Prostate gland (tissue), 2 donors: ENCODE measurements around the gene IFIH1.

ENCODE experiments used
- CTCF ChIP-seq, 4 experiments: fragments of 200-600 bp in 2 of 4; fragments of 450-650 bp in 2 of 4; sonication (generic) in 2 of 4; IDR thresholded peaks; 1 replicate in 3 of 4; 2 replicates in 1 of 4; pipeline ENCODE4 v1.5.1; 2016 to 2019; ENCODE audit warnings: antibody characterized with exemption in 4 of 4, mild to moderate bottlenecking in 2 of 4, moderate library complexity in 2 of 4
- POLR2AphosphoS5 ChIP-seq: sonication (generic); formaldehyde crosslinking; IDR thresholded peaks from one replicate; pipeline ENCODE4 v1.6.1; 2017; ENCODE audit warnings: antibody characterized with exemption

- TF ChIP-seq CTCF (IDR thresholded peaks at IDR 0.05) (no peak), POLR2AphosphoS5 (no peak)
Observed at GRCh38 chr2:162245061-162245460, 73.4 kb downstream of the IFIH1 start.
